NCI-H2107 (cell line): Measurements from ENCODE around the gene PRKG1.

Experiments
- DNase-seq: peaks from one replicate; lab custom pipeline; 2025; lab: John Stamatoyannopoulos, UW

PRKG1 gene

GRCh38 chr10:51935341-51935740 lies 861.1 kb downstream of the PRKG1 start:
- no peak for DNase-seq

GRCh38 chr10:51937308-51938140 lies 863.2 kb downstream of the PRKG1 start:
- DNase-seq: no peak

DNA sequence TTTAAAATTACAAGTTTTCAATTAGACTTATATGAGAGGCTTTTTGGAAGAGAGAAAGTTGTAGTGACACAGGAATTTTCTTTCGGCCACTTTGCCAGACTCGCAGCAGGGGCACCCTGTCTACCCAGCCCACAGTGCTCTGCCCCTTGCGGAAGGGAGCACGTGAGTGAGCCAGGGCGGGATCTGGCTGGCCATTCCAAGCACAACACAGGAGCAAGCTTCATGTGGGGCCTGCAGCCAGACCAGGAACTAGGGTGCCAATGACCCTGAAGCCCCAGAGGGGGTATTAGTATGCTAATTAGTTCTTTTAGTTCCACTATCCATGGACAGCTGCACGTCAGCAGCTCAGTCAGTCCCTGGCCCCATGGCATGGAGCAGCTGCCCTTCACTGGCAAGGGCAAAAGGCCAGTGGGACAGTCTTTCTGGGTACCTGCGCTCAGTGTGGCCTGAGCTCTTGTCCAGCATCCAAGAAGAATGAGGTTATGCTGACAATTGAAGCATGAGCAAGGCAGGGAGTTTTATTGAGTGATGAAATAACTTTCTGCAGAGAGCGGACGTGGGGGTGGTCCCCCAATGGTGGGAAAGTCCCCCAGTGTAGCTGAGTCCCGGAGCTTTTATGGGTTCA lies 876.2 kb downstream of the PRKG1 start:
- DNase-seq: no peak

DNA sequence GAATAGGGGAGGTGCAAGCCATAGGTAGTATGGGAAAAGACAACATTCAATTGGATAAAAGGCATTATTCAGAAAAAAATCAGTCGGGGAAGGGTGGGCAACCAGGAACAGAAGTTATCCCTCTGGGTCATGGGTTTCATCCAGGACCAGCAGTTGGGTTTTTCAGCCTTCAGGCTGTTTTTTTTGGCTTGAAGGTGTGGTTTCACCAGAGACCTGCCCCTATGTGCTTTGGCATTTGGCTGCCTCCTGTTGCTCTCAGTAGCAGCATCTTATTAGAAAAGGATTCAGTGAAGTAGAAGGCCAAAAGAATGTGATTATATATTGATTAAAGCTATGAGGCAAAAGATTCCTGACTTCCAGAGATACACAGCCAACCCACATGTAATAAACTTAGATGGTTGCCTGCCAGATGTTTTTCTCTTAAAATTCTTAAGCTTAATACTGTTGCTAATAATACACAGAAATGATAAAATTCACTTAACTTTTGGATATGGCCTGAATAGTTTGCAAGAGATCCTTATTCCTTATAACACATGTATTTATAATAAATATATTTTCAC lies 876.8 kb downstream of the PRKG1 start:
- DNase-seq: no peak

- no peak for DNase-seq
These were observed 877.3 kb downstream of the PRKG1 start for GRCh38 chr10:51951601-51952000.

DNA sequence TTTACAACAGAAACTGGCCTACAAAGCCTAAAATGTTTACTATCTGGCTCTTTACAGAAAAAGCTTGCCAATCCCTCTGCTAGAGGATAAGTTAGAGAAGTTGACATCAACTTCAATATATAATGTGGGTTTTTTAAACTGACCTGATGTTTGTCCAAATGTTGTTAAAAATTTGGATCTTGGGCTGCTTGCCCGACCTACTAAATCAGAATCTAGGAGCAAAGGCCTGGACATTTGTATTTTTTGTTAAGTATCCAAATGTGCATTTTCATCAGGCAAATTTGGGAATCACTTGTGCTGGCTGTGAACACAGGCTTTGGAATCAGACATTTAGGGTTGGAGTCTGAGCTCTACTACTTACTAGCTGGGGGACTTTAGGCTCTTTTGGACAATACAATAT lies 877.8 kb downstream of the PRKG1 start:
- DNase-seq: no peak

DNA sequence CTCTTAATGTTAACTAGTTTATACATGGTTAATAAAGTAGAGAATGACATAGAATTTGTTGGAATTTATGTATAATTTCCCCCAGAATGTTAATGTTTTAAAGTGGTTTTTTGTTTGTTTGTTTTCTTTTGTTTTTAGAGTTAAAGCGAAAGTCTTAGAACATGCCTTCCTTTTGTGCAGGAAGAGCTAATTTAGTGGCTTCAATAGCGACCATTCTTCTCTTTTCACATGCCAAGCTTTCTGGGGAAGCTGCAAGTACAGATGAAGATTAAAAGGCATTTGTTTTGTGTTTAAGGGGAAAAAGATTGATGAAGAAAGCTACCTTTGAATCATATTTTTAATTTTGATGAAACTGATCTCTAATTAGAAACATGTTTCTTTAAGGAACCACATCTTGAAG lies 881.4 kb downstream of the PRKG1 start:
- no peak for DNase-seq

DNA sequence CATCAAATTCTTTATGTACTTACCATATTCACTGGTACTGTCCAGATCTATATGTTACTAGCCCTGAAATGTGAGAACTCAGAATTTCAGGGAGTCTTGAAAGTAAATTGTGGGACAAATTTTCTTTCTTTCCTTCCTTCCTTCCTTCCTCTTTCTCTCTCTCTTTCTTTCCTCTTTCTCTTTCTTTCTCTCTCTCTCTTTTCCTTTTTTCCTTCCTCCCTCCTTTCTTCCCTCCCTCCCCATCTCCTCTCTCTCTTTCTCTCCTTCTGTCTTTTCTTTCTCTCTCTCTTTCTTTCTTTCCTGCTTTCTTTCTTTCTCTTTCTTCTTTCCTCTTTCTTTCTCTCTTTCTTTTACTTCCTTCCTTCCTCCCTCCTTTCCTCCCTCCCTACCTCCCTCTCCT lies 882.5 kb downstream of the PRKG1 start:
- no peak for DNase-seq

- no peak for DNase-seq
These were observed 886.2 kb downstream of the PRKG1 start for GRCh38 chr10:51960494-51960895.

DNA sequence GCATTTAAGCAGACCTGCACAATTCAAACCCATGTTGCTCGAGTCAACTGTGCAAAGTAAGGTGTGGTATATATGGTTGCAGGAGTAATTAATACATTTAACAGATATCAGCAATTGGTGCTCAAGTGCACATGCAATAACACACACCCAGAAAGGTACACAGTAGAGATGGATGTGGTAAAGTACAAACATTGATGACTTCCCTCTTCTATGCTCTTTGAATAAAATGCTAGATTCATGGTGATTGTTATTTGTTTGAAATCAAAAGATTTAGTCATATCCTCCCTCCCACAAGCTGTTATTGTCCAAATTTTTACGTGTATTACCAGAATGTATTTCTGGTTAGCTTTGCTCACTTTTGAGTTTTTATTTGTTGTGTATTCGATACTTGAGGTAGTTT lies 887.1 kb downstream of the PRKG1 start:
- no peak for DNase-seq

GRCh38 chr10:51964630-51965029 lies 890.3 kb downstream of the PRKG1 start:
- no peak for DNase-seq

DNA sequence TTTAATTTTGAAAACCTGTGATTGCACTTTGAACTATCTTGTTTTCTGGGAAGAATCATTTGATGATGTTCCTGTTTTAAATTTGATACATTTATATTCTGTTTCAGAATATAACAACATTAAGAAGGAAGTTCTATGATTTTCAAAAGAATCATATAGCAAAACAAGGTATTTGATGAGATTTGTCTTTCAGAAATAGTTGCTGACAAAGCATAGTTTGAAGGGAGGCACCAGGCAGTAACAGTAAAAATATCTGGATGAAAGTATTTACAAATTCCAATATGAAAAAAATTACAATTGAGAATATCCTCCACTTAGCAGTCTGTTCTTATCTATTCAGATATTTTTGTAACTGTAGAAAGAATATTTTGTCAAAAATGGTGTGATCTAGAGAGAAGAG lies 891.2 kb downstream of the PRKG1 start:
- DNase-seq: no peak

GRCh38 chr10:51972733-51973346 lies 898.6 kb downstream of the PRKG1 start:
- no peak for DNase-seq

DNA sequence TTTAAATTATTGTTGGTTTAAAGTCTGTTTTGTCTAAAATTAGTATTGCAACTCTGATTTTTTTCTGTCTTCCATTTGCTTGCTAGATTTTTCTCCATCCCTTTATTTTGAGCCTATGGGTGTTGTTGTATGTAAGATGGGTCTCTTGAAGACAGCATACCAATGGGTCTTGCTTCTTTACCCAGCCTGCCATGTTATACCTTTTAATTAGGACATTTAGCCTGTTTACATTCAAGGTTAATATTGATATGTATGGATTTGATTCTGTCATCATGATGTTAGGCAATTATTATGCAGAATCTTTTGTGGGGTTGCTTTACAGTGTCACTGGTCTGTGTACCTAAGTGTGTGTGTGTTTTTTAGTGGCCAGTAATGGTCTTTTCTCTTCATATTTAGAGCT lies 906.5 kb downstream of the PRKG1 start:
- DNase-seq: no peak

GRCh38 chr10:51981731-51982130 lies 907.4 kb downstream of the PRKG1 start:
- DNase-seq: no peak

DNA sequence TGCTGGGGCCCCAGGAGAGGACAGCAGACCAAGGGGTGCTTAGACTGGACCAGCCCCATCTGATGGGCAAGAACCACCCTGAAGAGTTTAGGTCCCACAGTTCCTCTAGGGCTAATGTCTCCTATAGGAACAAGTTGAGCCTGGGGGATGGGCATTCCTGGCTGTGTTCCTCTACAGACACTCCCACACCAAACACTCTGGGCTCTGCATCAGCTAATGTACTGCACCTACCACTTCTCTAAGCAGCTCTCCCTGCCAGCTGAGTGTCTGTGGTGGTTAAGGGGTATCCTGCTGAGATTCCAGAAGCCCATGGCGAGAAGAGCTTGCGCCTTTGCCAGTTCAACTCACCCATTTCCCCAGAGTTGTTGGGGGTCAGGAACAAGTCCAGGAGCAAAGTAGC lies 909.2 kb downstream of the PRKG1 start:
- no peak for DNase-seq

DNA sequence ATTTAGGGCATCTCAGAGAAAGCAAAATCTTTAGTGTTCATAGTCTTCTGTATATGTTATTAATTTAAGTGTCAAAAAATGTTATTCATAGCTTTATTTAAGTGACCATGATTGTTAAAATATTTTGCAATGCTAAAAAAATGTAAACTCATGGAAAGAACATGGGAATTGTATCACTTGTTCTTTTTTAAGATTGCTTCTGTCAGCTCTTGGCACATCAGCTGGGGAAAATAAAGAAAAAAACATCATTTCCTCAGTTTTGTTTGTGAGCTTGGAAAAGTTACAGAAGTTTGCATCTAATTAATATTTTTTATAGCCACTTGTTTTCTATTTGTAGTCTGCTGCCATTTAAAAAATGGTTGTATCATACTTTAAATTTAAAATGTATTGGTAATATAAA lies 911.0 kb downstream of the PRKG1 start:
- DNase-seq: no peak

GRCh38 chr10:51986516-51986915 lies 912.2 kb downstream of the PRKG1 start:
- no peak for DNase-seq

DNA sequence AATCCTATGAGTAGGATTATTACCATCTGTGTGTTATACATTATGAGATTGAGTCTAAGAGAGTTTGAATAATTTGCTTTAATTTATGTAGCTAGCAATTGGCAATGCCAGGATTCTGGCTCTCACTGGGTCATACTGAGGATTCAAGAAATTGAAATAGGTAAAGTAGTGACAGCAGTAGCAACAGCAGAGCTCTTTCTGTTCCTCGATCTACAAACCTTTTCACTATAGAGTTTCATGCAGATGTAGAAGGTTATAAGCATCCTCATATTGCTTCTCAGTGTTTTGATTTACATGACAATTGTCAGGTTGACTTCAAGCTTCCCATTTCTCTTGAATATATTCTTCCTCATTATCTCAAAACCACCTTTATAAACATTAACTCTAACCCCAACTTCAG lies 919.2 kb downstream of the PRKG1 start:
- no peak for DNase-seq

GRCh38 chr10:51999096-51999495 lies 924.8 kb downstream of the PRKG1 start:
- DNase-seq: no peak

- no peak for DNase-seq
These were observed 930.2 kb downstream of the PRKG1 start for GRCh38 chr10:52004342-52004949.

DNA sequence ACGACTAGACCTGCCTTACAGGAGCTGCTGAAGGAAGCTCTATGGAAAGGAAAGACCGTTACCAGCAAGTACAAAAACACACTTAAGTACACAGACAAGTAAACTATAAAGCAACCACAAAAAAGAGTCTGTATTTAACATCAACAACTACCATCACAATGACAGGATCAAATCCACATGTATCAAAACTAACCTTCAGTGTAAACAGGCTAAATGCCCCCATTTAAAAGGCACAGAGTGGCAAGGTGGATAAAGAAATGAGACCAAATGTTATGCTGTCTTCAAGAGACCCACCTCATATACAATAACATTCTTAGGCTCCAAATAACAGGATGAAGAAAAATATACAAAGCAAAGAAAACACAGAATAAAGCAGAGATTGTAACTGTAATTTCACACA lies 932.8 kb downstream of the PRKG1 start:
- no peak for DNase-seq

GRCh38 chr10:52011118-52011517 lies 936.8 kb downstream of the PRKG1 start:
- no peak for DNase-seq
